GM18498 (cell line): ENCODE results near the gene HIPK3.
"Not testable (repeated sequence)": the region's sequence is repeated elsewhere in the genome, so short reads cannot be mapped to it uniquely, and the experiment has no call there.

Source experiments
- ATAC-seq: cut with Tn5 transposase; IDR thresholded peaks from one replicate; pipeline ENCODE4 v1.9.1; 2021; ENCODE audit warnings: mild to moderate bottlenecking, moderate library complexity; ENCODE audit not compliant: unreplicated experiment

Gene HIPK3

GRCh38 chr11:33258631-33259205, 1.5 kb downstream of the HIPK3 start:
- ATAC-seq = peak; percentile 10

- no peak for ATAC-seq
Measured at GRCh38 chr11:33259869-33260268, 2.7 kb downstream of the HIPK3 start.

DNA sequence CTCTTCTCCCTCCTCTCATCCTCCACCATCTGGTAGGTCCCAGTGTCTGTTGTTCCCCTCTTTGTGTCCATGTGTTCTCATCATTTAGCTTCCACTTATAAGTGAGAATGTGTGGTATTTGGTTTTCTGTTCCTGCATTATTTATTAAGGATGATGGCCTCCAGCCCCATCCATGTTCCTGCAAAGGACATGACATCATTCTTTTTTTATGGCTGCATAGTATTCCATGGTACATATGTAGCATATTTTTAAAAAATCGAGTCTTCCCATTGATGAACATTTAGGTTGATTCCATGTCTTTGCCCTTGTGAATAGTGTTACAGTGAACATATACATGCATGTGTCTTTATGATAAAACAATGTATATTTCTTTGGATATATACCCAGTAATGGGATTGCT, 4.2 kb downstream of the HIPK3 start:
- not testable (repeated sequence) for ATAC-seq

- ATAC-seq = no peak
Measured at GRCh38 chr11:33262011-33262645, 4.9 kb downstream of the HIPK3 start.

DNA sequence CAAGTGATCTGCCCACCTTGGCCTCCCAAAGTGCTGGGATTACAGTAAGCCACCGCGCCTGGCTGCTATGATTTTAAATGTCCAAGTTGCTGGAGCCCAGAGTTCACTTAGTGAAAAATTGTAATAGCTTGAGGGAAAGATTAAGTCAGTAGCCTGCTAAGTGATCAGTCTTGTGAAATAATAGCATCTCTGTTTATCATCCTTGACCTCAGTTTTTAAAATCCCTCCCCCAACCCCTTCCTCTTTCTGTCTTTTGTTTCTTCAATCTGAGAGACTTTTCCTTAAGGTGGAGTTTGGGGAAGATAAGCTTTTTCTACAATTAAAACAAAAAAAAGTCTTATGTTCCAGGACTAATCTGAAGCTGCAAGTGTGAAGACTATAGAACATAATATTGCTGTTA, 6.4 kb downstream of the HIPK3 start:
- no peak for ATAC-seq

DNA sequence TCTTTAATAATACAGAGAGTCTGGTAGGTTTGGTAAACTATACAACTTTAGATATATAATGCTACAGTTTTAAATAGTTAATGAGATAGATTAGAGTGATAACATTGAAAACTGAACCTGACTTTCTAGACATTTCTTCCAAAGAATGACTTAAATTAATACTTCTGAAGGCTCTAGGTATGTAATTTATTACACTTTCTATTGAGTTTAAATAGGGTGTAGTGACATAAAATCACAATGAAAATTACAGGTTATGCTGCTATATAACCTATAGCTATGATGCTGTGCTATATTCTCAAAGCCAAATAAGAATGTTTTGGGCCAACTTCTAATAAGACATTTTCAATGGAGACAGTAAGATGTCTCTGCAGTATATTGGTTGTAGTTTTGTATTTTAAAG, 7.7 kb downstream of the HIPK3 start:
- ATAC-seq = no peak

DNA sequence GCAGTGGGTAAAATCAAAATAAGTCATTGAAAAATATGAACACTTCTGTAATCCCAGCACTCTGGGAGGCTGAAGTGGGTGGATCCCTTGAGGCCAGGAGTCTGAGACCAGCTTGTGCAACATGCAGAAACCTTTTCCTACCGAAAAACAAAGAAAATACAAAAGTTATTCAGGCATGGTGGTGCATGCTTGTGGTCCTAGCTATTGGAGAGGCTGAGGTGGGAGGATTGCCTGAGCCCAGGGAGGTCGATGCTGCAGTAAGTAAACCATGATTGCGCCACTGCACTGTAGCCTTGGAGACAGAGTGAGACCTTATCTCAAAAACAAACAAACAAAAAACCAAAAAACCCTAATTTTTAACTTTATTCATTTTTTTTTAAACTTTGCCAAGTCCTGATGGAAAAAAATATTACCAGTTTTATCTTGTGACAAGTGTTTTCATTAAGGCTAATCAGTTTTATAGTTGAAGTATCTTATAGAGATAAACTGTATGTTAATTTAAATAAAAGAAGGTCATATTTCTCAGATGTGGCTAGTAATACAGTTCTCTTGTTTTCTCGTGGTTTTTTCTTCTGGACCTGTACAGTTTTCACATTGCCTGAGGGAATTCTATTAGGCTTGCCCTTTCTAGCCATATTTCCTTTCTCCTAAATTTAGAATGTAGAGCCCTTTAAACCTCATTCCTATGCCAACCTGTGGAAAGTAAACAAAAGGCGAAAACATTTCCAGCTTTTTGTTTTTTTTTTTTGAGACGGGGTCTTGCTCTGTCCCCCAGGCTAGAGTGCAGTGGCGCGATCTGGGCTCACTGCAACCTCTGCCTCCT, 9.4 kb downstream of the HIPK3 start:
- no peak for ATAC-seq

- no peak for ATAC-seq
Measured at GRCh38 chr11:33268945-33269540, 11.9 kb downstream of the HIPK3 start.

DNA sequence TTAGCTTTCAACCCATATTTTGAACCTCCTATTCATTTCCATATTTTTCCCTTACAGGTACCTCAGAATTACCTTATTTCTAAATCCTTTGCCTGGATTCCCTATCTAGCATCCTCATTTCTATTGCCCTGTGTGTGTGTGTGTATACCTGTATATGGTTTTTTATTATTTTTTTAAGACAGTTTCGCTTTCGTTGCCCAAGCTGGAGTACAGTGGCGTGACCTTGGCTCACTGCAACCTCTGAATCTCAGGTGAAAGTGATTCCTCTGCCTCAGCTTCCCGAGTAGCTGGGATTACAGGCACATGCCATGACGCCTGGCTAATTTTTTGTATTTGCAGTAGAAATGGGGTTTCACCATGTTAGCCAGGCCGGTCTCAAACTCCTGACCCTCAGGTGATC, 12.6 kb downstream of the HIPK3 start:
- ATAC-seq = no peak

DNA sequence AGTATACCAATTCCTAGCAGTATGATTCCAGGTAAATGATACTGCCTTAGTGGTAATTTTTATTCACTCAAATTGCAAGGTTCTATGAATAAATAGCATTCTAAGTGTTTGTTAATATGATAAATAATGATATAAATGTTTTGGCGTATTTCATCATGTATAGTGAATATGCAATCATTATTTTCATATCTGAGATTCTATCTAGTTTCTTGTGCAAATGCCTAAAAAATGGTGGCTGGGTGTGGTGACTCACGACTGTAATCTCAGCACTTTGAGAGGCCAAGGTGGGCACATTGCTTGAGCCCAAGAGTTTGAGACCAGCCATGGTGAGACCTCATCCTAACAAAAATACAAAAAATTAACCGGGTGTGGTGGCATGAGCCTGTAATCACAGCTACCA, 13.9 kb downstream of the HIPK3 start:
- ATAC-seq = no peak

DNA sequence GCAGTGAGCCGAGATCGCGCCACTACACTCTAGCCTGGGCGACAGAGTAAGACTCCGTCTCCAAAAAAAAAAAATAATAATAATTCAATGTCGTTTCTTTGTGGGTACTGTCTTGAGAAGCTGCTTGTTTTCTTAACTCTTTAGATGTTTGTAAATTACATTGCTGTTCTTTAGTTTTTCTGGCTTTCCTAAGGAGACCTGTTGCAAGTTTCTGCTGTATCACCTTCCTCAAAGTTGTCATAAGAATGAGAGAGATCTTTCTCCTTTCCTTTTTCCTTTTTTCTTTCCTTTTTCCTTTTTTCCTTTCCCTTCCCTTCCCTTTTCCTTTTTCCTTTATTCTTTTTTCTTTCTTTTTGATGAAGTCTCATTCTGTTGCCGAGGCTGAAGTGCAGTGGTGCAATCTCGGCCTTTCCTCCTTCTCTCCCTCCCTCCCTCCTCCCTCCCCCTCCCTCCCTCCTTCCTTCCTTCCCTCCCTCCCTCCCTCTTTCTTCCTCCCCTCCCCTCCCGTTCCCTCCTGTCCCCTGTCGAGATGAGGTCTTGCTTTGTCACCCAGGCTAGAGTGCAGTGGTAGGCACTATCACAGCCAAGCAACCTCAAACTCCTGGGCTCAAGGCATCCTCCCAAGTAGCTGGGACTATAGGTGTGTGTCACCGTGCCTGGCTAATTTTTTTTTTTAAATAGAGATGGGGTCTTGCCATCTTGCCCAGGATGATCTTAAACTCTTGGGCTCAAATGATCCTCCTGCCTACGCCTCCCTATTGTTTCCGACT, 15.3 kb downstream of the HIPK3 start:
- no peak for ATAC-seq

DNA sequence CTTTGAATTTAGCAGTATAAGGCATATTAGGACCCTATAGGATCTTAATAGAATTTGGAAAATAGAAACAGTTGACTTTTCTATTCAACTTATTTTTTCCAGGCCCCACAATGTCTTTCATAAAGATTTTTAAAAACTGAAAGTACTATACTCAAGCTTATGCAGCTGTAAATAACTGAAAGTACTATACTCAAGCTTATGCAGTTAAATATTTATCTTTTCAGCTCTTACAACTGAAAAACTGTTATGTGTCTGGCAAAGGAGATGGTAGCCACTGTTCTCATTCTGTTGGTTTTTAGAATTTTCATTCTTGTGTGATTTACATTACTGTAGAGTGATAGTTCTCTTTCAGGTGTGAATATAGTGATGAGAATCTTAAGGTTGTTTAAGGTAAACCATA, 16.5 kb downstream of the HIPK3 start:
- ATAC-seq = no peak

DNA sequence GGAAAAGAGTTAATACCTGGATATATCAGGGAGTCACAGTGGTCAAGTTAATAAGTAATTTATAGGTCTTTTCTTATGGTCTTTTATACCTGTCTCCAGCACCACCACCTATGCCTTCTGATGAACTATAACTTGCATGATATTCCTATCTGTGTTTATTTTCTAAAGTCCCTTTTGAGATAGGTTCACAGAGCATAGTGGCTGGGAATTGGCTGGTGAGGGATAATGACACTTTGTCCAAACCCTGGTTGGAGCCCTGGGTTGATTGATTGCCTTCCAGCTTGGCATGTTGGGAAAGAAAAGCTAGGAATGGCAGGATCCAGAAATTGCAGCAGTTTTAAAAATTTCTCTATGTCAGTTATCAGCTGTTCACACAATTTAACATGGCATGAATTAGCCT, 23.2 kb downstream of the HIPK3 start:
- no peak for ATAC-seq

DNA sequence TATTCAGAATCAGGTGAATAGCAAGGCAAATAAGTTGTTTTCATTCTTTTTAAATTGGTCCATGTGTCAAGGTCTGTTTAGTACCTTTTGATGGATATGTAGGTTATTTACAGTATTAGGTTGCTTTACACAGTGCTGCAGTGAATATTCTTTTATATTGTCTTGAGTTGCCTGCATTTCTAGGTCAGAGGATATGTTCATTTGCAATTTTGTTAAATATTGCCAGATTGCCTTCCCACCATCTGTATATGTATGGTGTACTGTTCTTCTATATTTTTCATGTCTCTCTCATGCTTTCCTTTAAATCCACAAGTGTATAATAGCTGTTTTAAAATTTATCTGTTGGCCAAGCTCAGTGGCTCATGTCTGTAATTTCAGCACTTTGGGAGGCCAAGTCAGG, 24.6 kb downstream of the HIPK3 start:
- ATAC-seq = no peak

GRCh38 chr11:33284818-33285217, 27.6 kb downstream of the HIPK3 start:
- no peak for ATAC-seq

GRCh38 chr11:33290319-33290718, 33.1 kb downstream of the HIPK3 start:
- no peak for ATAC-seq

- peak; percentile 98 for ATAC-seq
Measured at GRCh38 chr11:33291004-33291777, 34.0 kb downstream of the HIPK3 start.

GRCh38 chr11:33292311-33292710, 35.1 kb downstream of the HIPK3 start:
- ATAC-seq = no peak

GRCh38 chr11:33294224-33294623, 37.0 kb downstream of the HIPK3 start:
- no peak for ATAC-seq

- no peak for ATAC-seq
Measured at GRCh38 chr11:33294797-33295196, 37.6 kb downstream of the HIPK3 start.
